ENCODE data around the gene DGUOK.
"Not testable (repeated sequence)": the region's sequence is repeated elsewhere in the genome, so short reads cannot be mapped to it uniquely, and the experiment has no call there.

Gene DGUOK

DNA sequence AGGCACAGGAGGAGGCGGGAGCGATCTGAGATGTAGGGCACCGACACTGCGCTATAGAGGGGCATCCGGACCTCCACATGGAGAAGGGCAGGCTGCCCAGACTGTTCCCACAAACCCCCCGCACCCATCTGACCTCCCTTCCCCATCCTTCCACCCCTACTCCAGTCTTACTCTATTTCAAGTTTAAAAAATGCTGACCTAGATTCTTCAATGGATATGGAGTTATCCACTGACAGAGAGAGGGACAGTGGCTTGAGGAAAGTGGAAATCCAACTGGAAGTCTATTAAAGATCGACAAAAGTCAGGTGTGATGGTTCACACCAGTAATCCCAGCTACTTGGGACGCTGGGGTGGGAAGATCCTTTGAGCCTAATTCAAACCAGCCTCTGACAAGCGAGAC lies 5.1 kb upstream of the DGUOK start:
- DNase-seq, result no peak

DNA sequence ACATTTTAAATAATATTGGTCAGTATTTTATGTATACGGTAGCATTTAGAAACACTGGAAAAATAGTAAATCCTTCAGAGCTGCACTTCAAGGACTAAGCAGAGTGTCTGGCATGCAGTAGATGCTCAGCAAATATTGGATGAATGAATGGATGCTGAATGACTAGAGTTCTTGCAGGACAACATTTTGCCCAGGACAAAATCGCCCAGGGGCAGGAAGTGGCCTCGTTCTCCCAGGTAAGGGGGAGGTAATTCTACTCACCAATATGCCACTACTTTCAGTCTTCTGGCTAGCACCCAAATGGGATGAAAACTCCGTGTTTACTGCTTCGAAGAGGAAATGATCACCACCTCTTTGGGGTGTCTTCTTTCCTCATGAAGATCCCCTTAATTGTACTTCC lies 4.0 kb upstream of the DGUOK start:
- DNase-seq, result no peak

DNA sequence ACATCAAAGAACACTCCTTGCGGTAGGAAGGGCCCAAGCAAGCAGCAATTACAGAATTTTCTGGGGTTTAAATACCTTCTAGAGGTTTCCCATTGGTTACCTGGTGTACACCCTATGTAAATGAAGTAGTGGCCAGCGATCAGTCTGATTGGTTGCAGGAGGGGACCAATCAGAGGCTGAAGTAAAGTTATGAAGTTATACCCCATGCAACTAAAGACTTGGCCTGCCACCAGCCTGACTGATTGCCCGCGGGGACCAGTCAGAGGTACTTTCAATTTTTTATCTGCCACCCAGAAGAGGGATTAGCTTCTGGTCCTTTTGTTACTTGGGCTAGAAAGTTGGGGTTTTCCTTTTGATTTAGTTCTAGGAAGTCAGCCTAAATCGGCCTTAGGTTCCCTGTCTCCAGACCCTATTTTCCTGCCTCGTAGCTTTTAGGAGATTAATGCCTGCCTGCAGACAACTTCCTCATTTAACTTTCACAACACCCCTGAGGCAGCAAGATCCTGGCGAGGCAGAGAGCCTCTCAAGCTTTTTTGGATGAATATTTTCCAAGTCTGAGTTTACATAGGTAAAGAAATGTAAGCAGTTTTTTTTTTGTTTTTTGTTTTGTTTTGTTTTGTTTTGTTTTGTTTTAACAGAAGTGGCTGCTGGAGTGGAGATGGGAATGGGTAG lies 1.5 kb upstream of the DGUOK start:
- no peak for DNase-seq

DNA sequence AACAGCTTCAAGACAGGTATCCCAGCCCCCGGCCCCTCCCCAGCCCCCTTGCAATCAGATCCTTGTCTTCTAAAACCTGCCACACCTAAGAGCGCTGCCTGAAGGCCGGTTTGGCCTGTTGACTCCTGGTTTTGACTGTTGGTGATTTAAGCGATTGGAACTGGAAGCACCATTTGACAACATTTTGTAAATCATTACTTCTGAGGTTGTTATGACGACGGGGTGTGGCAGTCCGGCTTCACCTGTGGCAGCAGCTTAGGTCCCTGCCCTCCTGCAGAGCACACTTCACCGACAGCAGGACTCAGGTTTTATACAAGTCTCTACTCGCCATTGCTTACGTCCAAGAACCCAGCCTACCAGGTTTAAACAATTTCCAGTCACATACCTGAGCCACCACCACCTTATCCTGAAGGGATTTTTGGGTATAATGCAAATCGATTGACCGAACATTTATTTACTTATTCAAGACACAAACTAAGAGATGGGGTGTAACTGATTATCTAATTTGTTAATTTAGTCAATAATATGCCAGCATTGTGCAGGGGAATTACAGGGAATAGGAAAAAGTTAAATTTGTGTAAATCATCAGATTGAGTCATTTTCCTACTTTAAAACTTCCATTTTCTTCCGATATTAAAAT lies 707 bp upstream of the DGUOK start:
- no peak for DNase-seq

DNA sequence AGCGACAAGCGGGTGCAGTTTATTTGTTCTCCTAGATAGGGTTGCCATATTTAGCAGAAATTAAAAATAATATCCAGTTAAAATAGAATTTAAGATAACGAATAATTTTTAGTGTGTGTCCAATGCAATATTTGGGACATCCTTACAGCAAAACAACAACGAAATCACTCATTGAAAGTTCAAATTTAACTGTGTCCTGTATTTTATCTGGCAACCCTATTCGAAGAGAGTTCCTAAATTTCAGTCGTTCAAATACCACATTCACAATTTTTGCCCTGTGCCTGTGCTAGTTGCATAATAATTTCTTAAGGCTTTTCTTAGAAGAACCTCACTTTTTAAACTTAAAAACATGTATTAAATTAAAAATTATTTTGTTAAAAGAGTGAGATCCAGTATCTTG lies 664 bp downstream of the DGUOK start:
- DNase-seq, result no peak

DNA sequence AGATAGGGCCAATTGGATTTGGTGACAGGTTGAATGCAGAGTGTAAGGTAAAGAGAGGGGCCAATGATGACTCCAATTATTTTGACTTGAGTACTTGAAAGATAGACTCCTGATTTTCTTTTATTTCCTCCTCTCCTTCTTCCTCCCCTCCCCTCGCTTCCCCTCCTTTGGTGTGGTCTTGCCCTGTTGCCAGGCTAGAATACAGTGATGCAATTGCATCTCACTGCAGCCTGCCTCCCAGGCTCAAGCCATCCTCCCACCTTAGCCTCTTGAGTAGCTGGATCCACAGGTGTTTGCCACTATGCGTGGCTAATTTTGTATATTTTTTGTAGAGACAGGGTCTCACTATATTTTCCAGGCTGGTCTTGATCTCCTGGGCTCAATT lies 2.3 kb downstream of the DGUOK start:
- DNase-seq, result no peak

DNA sequence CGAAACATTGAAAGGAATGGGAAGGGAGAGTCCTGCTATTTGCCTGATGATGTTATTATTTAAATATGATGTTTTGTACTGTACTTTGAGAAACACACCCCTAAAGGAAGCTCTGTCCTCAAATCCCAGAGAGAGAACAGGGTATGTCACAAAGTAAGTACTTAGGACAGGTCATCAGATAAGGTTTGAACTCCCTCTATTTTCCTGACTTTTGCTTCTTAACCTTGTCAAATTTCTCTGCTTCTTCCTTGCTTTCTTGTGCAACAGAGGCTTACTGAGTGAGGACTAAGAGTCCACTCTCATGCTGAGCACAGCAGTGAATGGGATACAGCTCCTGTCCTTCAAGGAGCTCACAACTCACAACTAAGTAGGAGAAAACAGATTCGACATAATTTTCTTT lies 3.7 kb downstream of the DGUOK start:
- DNase-seq, result no peak

DNA sequence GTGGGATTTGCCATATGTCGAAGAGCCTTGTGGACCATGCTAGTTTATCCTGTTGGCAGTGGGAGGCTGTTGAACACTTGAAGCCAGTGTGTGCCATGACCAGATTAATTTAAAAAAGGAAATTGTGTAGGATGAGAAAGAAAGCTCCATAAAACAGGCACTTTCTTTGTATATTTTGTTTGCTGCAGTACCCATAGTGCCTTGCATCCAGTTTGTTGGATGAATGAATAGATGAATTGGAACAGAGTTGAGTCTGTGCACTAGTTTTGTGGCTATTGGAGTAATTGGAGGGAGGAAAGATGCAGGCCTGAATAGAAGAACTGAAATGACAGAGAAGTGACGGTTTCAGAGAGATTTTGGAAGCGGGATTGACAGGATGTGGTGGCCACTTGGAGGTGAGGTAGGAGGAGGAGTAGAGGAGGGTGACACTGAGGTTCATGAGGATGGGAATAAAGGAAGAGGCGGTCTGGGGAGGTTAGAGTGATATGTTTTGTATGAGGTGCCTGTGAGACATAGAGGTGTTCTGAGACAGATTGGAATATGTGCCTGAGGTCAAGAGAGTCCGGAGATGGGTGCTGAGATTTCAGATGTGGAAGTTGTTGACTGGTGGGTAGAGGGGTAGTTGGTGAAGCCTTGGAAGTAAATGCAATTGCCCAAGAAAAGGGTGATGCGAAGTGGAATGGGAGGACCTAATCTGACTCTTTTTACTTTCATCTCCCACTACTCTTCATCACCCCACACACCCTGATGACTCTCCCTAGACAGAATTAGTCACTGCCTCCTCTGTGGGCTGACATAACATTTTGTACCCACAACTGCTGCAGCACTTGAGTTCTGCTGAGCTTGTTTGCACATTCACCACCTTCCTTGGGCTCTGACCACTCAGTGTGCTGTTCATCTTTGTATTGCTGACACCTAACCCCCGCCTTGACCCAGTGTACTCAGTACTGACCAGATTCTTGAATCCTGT lies 5.1 kb downstream of the DGUOK start:
- DNase-seq, result peak; percentile 42

DNA sequence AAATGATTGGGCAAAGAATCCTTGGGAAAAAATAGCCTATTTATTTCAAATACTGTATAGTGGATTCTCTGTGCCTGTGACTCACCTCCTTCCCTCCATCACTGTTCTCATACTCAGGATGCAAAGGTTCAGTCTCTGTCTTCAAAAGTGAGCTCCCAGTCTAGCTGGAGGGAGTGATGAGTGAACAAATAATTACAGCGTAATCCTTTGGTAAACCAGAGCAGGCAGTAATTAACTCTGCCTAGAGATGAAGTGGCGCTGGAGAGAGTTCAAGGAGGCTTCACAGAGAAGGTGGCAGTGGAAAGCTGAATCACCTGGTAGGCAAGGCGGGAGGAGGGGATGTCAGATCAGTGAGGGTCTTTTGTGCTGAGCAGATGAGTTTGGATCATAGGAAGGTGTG lies 6.5 kb downstream of the DGUOK start:
- no peak for DNase-seq

DNA sequence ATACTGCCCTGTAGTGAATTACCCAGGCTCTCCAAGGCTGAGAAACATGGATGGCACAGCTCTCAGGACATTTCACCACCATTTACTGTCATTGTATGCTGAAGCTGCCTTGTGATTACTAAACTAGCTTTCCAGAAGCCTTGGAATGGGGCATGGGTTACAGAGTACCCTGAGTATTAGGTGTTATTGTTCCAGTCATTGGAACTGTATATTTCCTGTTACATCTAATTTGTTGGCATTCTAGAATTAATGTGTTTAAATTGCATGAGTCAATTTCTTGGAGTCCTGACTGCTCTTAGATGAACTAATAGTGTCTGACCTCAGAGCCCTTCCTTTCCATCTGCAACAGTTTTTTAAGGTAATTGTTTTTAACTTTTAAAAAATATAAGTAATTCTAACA lies 9.0 kb downstream of the DGUOK start:
- DNase-seq, result no peak

DNA sequence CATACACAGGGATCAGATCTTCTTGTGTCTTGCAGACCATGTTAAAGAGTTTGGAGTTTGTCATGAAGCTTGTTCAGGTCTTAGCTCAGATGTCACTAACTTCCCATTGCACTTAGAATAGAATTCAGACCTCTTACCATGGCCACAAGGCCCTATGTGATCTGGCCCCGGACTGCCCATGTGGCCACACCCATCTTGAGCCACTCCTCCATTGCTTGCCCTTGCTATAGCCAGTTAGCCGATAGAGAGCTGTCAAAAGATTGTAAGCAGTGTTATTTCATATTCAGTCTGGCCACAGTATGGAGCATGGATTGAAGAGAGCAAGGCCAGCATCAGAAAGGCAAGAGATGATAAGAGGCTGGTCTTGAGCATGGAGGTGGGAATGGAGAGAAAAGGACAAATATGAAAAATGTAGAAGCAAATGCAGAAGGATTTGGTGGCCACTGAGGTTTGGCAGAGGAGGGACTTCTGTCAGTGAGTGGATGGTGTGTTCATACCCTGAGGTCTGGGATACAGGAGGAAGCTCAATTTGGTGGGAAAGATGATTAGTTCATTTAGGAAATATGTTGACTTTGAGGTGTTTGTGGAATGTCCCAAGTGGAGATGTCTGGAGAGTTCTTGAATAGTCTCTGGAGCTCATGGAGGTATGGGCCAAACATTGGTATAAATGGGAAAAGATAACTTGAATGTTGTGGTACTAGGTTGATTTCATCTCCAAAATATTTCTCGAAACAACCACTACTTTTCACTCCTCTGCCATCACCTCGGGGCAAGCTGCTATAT lies 10.6 kb downstream of the DGUOK start:
- DNase-seq, result no peak

DNA sequence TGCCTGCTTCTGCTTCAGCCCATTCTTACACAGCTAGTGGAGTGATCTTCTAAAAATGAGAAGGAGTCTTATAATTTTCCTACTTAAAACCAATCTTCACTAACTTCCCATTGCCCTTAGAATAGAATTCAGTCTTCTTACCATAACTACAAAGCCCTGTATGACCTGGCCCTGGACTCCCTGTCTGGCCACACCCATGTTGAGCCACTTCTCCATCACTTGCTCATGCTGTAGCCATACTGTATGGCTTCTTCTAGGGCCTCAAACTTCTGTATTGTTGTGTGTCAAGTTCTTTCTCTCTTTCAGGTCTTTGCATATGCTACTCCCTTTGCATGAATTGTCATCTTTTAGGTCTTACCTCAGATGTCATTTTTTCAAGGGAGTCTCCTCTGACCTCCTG lies 11.2 kb downstream of the DGUOK start:
- no peak for DNase-seq

DNA sequence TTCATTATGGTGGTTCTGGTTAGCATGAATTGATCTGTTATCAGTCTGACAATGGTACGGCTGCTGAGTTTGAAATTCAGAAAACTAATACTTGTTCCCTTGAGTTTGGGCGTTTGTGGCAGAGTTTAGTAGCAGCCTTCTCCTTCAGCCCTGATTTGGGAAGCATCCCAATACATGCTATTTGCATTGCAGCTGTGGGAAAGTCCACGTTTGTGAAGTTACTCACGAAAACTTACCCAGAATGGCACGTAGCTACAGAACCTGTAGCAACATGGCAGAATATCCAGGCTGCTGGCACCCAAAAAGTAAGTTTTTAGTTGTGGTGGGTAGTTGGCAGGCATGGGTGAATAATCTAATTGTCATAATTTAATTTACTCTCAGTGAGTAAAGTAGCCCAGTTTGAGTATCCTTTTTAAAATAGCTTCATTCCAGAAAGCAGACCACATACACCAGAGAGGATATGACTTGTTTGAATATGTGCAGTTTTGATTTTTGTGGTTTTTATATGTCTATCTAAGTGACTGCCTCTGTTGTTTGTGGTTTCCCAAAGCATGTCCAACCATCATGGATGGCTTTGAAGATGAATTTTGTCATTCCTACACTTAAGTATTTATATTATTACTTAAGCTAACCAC lies 12.2 kb downstream of the DGUOK start:
- DNase-seq, result no peak

DNA sequence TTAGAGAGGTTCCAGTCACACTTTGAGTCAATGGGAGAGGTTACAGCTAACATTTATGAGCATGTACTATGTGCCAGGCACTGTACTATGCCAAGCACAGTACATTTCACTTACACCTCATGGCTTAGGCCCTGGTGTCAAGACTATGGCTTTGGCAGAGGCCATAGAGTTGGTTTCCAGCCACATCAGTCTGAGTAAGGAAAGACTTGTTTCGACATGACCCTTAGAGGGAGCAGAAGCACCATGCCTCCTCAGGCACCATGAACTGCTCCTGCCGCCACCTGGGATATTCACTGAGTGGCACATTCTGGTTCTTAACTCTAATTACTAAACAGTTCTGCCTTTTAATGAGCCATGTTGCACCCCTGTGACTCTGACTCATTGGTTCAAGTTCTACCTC lies 12.7 kb downstream of the DGUOK start:
- peak; percentile 32 for DNase-seq

DNA sequence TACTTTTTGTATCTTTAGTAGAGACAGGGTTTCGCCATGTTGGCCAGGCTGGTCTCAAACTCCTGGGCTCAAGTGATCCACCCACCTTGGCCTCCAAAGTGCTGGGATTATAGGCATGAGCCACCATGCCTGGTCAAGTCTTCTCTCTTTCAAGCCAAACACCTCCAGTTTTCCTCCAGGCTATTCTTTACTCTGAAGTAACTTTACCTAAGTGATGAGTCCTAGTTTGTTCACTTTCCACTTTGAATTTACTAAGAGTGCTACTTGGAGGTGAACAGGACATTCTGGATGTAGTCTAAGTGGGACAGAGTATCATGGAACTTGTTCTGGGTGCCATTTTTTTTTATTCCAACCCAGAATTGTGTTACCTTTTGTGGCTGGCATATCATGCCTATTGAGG lies 13.4 kb downstream of the DGUOK start:
- DNase-seq, result not testable (repeated sequence)

DNA sequence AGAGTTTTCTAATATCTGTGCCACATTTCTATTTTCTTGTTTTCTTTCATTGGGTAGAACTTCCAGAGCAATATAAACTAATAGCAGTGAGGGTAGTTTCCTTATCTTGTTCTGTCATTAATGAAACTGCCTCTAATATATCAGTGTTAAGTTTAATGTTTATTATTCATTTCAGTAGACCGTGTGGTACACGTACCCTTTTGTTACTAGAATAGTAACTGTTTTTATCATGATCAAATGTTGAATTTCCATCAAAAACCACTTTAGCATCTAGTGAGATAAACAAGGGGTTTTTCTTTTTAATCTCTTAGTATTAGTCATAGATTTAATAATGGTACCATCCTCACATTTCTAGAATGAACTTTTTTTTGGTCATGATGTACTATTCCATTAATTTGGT lies 16.0 kb downstream of the DGUOK start:
- no peak for DNase-seq

DNA sequence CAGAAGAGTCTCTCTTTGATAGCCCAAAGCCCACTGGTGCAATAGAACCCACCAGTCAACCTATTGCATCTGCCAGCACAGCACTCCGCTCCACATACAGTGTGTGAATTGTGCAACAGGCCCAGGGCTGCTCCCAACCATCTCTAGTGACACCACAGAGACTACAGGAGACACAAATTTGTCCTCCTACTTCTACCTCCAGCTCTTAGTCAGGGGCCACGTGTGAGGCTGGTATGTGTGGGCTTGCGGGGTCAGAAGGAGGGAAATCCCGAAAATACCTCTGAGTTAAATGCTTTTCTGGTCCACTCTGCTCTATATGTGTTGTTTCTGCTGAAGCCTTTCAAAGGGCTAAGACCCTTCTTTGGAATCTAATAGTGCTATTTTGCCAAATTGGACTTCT lies 18.0 kb downstream of the DGUOK start:
- DNase-seq, result no peak

DNA sequence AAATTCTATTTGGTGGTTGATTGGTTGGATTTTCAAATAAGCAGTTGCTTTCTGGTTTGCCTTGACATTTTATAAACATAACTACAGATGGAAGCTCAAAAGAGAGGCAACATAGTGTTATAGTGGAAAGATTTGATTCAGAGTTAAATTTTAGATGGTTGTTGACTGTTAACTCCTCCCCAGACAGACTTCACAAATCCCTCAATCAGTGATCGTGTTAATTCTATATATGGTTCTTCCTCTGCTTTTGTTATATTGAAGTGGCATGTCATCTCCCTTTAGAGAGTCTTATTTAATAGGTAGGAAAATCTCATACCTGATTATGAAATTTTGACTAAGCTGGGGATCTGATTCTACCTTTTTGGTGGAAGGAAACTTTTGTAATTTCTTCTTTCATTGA lies 19.5 kb downstream of the DGUOK start:
- DNase-seq, result no peak

DNA sequence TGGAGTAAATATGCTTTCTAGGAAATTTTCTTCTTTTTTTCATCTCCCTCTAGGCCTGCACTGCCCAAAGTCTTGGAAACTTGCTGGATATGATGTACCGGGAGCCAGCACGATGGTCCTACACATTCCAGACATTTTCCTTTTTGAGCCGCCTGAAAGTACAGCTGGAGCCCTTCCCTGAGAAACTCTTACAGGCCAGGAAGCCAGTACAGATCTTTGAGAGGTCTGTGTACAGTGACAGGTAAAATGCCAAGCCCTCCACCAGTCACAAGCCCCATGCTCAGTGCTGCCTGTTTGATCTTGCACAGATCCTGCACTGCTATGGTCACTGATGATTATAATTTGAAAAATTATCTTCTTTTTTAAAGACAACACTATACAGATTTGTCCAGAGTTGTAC lies 20.0 kb downstream of the DGUOK start:
- DNase-seq, result no peak

DNA sequence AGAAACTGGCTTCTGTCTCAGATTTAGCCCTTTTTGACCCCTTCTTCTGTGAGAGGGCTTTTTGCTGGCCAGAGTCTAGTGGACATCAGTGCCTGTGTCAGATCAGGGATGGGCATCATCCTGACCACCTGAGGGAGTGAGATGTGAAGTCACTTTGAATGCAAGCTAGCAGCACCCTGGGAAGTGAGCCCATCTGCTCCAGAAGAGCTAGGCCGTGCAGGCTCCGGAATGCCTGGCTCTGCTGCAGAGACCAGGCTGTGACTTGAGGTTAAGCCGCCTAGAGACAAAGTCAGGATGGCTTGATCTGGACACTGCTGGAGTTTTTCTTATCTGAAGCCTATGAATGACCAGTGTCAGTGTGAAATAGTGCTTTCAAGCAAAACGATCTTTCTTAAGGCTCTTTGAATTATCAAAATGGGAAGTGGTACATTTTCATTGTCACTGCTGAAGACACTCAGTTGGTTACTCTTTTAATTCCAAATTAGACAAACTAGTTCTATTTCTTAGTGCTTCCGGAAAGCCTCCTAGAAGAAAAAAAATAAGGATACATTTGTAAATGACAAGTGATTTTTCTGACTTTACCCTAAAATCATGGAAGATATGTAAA lies 20.8 kb downstream of the DGUOK start:
- no peak for DNase-seq

DNA sequence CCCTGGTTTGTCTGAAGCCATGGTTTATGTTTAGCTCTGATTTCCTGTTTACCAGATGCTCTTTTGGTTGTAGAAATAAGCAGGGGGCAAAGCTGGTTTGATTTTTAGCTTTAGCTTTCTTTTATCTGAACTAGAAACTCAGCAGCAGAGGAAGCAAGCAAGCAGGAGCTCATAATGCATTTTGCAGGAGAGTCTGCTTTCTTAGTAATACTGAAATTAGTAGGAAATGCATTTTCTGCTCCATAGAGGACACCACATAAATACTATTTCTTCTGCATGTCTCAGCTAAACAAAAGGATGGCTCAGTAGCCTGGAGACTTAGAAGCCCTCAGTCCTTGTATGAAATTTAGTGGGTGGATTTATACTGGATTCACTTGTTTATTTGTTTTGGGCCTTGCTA lies 23.1 kb downstream of the DGUOK start:
- no peak for DNase-seq
